GM18873 (cell line): ENCODE results near the gene EFNA1.

Experiments used
- ATAC-seq: cut with Tn5 transposase; IDR thresholded peaks from one replicate; pipeline ENCODE4 v1.9.1; 2021; ENCODE audit warnings: mild to moderate bottlenecking, moderate library complexity, moderate number of reproducible peaks; ENCODE audit not compliant: unreplicated experiment, low FRiP score

EFNA1 gene

DNA sequence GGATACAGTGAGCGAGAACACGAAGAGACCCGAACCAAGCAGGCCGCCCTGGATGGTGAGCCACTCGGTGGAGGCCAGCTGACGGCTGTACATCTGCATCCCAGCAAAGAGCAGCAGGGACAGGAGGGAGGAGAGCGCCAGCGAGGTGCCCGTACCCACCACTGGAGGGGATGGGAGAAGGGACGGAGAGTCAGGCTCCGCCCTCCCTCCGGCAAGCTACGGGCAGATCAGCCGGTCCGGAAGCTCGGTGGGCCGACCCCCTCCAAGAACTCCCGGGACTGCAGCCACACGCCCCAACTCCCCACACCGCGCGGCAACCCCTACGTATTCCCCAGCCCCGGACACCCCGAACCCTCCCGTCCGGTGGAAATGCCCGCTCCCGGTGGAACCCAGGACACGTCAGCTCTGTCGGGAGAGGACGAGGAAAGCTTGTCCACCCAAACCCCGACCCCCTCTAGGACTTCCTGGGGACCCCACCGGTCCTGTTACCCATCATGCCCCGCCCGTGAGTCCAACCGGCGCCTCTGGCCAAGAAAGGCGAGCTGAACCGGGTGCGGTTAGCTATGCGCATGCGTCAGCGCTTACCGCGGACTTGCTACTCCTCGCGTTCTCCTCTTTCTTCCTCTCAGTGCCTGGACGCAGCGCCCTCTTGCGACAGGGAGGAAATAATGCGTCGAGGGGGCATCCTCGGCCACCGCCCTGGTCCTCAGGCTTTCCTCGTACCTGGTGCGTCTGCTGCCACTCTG lies 45.2 kb downstream of the EFNA1 start, which contains the start of gene KRTCAP2:
Gene KRTCAP2, minus strand, starts transcription at position 573 of the 746 bp plus-strand sequence. Its CDS starts 80 bp downstream, at position 493.
- peak; percentile 64 for ATAC-seq

DNA sequence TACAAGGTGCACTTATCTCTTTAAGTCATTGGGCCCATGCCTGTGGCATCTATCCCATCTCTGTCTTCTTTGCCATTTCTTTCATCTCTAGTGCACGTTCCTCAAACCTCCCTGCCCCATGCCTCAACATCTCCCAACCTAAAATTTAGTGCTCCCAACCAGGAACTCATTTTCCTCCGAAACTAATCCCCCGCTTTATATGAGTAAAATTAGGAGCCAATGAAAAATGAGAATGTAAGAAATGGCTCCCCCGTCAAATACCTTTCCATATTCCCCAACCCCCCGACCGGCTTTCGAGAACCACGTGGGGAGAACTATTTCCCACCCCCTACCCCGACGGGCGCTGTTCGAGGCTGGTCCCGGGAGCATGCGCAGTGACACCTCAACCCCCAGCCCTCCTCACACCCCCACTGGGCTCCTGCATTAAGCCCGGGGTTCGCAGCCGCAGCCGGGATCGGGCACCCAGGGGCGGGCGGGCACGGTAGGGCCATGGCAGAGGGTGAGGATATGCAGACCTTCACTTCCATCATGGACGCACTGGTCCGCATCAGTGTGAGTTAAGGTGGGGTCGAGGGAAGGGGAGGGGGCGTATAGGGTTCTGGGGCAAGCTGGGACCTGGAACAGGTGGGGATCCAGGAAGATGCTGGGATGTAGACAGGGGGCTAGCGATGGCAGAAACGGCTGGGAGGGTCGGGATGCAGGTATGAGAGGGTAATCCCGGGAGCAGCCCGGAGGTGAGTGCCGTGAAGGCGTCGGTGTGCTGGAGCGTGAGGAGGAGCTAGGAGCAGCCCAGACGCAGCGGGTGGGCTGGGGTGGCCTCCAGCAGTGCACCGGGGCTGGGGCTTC lies 46.0 kb downstream of the EFNA1 start, which contains the start of gene TRIM46:
Gene TRIM46, plus strand, starts transcription at position 372 of the 846 bp plus-strand sequence. Its CDS starts 118 bp downstream, at position 490.
- no peak for ATAC-seq

DNA sequence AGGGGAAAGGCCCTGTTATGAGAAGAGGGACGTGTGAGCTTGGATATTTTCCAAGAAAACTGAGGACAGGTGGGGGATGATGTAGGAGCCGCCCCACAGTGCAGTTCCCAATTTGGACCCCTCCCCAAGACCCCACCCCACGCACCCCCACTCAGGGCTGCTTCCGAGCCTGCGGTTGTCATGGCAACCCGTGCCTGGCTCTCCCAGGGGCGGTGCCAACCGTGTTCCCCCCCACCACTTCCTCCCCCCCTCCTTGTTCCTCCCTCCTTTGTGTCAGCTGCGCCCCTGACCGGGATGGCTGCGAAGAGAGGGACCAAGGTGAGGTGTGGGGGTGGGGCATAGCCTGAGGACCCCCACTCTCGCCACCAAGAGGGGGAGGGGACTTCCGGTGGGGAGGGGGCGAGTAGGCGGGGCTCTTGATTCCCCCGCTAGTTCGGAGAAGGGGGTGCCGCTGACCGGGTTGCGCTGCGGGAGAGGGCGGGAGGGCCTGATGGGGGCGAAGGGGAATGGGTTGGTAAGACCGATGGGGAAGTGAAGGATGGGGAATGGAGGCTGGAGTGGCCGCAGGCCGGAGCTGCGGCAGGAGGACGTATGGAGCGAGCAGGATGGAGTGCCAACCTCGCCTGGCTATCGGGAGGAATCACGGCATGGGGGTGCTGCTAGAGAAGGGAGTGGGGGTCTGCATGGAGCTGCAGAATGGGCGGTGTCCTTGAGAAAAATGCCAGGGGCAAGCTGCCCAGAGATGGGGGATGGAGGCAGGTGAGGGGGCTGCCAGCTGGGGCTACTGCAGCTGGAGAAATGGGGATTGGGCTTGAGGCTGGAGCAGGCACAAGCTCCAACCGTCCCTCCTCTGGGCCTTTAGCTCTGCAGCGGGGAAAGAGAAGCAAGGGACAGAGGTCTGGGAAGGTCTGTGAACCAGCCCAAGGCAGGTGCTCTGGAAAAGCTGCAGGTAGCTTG lies 46.9 kb downstream of the EFNA1 start:
- no peak for ATAC-seq

GRCh38 chr1:155175281-155175926 lies 47.7 kb downstream of the EFNA1 start:
- no peak for ATAC-seq

- ATAC-seq, result no peak
Observed at GRCh38 chr1:155175927-155176371, 48.3 kb downstream of the EFNA1 start.

DNA sequence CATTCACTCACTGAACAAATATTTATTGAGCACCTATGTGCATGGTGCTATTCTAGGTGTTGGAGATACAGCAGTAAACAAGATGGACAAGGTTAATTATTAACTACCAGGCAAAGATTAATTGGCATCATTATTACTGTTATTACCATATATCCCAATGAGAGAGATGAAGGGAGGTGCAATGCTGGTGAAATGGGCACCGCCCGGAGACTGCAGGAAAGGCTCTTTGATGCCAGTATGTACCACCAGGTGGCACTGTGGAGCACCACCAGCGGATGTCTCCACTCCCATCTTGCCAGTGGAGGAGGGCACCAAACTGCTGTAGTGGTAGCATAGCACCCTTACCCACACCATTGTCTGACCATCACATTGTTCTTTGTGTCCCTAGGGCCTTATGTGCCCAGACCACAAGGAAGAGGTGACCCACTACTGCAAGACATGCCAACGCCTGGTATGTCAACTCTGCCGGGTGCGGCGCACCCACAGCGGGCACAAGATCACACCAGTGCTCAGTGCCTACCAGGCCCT lies 48.9 kb downstream of the EFNA1 start:
- ATAC-seq, result no peak

GRCh38 chr1:155177192-155177917 lies 49.7 kb downstream of the EFNA1 start:
- ATAC-seq, result no peak

GRCh38 chr1:155177918-155178281 lies 50.2 kb downstream of the EFNA1 start:
- no peak for ATAC-seq

DNA sequence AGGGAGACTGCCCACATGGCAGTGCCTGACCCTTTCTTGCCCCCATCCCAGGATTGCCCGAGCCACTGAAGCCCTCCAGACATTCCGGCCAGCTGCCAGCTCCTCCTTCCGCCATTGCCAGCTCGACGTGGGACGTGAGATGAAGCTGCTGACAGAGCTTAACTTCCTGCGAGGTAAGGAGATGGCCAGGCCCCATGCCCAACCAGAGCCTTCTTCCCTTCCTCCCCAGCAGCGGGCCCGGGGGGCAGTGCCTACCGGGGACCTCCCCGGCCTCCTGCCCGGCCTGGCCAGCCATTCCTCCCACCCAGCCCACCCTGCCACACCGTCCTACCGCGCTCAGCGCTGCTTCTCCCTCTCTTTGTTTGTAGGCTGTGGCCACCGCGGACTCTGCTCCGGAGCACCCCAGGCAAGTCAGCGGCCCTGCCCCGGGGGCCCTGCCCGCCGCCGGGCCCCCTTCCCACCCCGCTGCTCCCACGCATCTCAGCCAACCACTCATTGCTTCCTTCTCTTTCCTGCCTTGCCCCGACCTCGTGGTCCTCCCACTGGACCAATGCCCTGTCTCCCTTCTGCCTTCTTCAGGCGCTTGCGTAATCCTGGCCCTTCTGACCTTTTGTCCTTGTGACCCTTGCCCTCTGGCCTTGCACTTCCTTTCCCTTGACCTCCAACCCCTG lies 50.9 kb downstream of the EFNA1 start:
- ATAC-seq, result no peak

GRCh38 chr1:155179112-155180031 lies 51.7 kb downstream of the EFNA1 start:
- ATAC-seq, result no peak

DNA sequence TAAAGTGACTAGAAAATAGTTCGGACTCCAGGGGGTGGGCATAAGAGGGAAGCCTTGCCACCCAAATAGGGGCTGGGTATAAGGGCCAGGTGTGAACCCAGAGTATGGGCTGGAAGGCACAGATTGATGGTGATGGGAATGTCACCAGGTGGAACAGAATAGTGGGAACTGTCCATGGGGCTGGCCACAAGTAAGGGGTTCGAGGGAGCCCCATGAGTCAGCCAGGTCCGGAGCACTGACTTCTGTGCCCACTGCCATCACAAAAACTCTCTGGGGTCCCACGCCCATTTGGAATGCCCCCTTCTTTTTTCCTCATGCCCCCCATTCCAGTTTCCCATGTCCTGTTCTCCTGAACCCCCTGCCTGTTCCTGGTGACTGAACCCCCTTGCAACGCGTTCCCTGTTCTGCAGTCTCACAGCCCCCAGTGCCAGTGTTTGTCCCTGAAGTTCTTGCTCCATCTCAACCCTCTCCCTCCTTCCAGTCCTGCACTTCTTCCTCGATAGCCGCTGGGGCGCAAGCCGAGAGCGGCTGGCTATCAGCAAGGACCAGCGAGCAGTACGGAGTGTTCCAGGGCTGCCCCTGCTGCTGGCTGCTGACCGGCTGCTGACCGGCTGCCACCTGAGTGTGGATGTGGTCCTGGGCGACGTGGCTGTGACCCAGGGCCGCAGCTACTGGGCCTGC lies 53.8 kb downstream of the EFNA1 start:
- ATAC-seq, result no peak

- ATAC-seq, result no peak
Observed at GRCh38 chr1:155182052-155182550, 54.4 kb downstream of the EFNA1 start.

DNA sequence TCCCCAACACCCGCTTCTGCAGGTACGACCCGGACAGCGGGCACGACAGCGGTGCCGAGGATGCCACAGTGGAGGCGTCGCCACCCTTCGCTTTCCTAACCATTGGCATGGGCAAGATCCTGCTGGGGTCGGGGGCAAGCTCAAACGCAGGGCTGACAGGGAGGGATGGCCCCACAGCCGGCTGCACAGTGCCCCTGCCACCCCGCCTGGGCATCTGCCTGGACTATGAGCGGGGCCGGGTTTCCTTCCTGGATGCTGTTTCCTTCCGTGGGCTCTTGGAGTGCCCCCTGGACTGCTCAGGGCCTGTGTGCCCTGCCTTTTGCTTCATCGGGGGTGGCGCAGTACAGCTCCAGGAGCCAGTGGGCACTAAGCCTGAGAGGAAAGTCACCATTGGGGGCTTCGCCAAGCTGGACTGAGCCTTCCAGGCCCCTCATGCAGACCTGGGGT lies 56.1 kb downstream of the EFNA1 start:
- ATAC-seq, result no peak

DNA sequence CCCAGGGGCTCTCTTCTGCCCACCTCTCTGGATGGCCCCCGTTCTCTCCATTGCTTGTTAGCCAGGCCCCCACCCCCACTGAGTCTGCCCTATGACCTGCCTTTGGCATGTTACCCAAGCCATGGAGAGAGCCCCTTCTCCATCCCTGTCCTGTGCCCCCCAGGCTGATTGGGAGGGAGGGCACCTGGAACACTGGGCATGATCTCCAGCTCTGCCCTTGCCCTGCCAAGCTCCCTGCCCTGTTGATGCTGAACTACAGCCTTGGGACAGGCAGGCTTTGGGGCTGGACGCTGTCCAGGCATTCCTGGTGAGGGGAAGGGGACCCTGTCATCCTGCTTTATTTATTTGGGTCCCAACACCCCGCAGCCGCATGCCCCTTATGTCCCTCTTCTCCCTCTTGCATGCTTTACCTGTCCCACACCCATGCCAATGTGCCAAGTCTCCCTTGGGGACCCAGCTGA lies 56.7 kb downstream of the EFNA1 start:
- no peak for ATAC-seq
